ENCODE measurements around the gene ITGB7.

GRCh38 chr12:53160673-53161072, 46.4 kb downstream of the ITGB7 start:
- TF ChIP-seq CTCF (conservative IDR thresholded peaks at IDR 0.05; ENCODE audit: low read depth, low read length) (no peak), EZH2 (IDR thresholded peaks at IDR 0.05; ENCODE audit: borderline replicate concordance, low read depth, low read length, poor library complexity, severe bottlenecking) (no peak)

Data from A673 (cell line).